ENCODE results near the gene RAP1A.
A peak's percentile ranks its signal among the peaks of the same experiment; 100 is the strongest.

RAP1A gene

DNA sequence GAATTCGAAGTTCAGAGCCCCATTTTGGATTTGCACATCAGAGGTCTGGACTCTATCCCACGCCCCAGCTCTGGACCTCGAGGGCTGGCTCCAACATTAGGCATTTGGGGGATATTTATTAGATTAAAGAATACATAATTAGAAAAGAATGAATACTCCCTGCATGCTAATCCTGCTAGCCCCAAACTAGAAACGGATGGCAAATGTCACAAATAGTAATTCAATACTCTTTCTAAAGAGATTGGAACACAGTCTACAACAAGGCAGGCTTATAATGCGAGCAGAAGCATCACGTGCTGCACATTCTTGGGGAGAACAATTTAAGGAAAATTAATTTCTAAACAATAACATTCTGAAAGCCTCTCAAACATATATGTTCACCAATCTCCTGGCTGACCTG, 27.7 kb upstream of the RAP1A start:
- H3K4me3 ChIP-seq (ENCODE audit: low read length): no peak overlapping the region
- TF ChIP-seq, protein P1, sequence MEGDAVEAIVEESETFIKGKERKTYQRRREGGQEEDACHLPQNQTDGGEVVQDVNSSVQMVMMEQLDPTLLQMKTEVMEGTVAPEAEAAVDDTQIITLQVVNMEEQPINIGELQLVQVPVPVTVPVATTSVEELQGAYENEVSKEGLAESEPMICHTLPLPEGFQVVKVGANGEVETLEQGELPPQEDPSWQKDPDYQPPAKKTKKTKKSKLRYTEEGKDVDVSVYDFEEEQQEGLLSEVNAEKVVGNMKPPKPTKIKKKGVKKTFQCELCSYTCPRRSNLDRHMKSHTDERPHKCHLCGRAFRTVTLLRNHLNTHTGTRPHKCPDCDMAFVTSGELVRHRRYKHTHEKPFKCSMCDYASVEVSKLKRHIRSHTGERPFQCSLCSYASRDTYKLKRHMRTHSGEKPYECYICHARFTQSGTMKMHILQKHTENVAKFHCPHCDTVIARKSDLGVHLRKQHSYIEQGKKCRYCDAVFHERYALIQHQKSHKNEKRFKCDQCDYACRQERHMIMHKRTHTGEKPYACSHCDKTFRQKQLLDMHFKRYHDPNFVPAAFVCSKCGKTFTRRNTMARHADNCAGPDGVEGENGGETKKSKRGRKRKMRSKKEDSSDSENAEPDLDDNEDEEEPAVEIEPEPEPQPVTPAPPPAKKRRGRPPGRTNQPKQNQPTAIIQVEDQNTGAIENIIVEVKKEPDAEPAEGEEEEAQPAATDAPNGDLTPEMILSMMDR (conservative IDR thresholded peaks at IDR 0.05; ENCODE audit: low read depth, low read length): no peak
- no peak for DNase-seq (ENCODE audit: low read depth)

DNA sequence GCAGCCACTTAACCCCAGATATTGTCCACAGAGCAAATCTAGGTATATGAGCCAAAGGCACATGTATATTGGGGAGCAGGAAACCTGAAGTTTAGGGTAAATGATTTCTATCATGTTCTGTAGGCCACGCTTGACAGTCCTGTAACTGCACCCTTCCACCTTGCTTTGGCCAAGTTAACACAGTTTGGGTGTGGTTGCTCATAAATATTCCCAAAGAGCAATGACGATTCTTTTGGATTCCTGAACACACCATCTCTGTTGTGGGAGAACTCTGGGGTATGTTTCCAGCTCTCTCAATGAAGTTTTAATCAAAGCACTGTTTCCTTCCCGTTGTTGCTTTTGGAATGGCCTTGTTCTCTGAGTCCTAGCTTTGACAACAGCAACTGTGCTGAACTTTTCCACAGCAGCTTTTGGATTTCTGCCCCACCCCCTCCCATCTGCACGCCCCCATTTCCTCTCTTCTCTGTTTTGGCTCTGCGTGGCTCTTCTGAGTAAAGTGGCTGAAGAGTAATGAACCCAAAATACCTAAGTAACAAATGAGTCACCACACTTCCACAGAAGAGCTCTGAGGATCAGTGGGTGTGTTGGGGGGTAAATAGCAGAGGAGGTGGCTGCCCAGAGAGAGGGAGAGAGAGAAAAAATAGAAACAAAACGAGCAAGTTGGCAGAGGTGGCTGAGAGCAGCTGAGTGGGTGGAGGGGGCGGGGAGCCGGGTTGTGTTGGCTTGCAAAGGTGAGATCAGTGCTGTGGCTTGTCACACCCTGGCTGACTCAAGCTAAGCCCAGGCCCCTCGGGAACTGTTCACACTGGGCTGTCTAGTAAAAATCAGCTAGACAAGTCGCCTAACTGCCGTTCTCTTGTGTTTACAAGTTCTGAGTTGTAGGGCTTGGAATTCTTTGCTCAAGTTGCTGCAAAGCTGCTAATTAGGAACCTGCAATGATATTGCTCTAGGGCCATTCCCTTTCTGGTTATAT, 26.9 kb upstream of the RAP1A start:
- TF ChIP-seq, protein P1 (conservative IDR thresholded peaks at IDR 0.05; ENCODE audit: low read depth, low read length): no peak
- DNase-seq (ENCODE audit: low read depth): peak; percentile 88
- no peak overlapping the region for H3K4me3 ChIP-seq (ENCODE audit: low read length)

DNA sequence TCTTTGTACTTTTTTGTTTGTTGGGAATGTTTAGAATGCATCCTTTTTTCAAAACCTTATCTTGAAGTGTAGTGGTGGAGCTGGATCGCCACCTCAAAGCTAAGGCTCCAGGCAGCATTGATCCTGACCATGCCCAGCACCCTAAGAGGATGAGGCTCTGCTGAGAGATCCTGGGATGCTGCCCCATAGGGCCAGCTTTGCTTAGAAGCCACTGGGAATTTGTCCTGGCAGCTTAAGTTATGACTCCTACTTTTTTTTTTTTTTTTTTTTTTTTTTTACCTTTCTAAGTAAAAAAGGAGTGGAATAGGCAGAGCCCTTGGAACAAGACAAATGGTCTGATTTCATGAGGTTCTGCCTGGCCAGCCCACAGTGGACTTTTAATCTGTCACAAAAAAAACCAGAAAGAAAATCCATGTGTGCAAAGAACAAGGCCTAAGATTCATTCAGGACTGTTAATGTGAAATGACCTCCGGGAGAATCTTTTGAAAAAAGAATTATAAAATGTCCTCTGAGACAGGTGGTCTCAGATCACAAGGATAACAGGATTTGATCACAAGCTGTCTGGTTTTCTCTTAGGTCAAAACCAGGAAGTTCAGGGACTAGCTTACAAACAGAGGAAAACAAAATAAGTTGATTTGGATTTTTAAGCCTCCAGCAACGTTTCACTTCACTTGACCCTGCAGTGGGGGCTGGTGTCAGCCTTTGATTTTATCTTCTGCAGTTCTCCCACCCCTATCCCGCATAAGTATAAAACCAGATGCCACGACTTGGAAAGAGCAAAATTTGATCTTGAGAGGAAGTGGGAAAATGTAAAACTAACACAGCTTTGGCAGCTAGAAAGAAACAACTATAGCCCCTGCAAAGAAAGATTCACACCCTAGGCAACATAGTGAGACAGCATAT, 25.9 kb upstream of the RAP1A start:
- H3K4me3 ChIP-seq (ENCODE audit: low read length): no peak overlapping the region
- TF ChIP-seq, protein P1 (conservative IDR thresholded peaks at IDR 0.05; ENCODE audit: low read depth, low read length): no peak
- no peak for DNase-seq (ENCODE audit: low read depth)

DNA sequence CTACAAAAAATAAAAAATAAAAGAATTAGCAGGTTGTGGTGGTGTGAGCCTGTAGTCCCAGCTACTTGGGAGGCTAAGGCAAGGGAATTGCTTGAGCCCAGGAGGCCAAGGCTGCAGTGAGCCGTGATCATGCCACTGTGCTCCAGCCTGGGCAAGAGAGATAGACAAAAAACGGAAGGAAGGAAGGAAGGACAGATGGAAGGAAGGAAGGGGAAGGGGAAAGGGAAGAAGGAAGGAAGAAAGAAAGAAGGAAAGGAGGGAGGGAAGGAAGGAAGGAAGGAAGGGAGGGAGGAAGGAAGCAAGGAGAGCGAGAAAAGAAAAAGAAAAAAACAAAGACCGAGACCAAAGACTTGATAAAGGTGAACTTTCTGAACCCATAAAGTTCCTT, 25.3 kb upstream of the RAP1A start:
- TF ChIP-seq, protein P1 (conservative IDR thresholded peaks at IDR 0.05; ENCODE audit: low read depth, low read length): no peak
- H3K4me3 ChIP-seq (ENCODE audit: low read length): no peak overlapping the region
- no peak for DNase-seq (ENCODE audit: low read depth)

- TF ChIP-seq, protein P1 (conservative IDR thresholded peaks at IDR 0.05; ENCODE audit: low read depth, low read length): no peak
- H3K4me3 ChIP-seq (ENCODE audit: low read length): no peak overlapping the region
- DNase-seq (ENCODE audit: low read depth): no peak
Observed at GRCh38 chr1:111595807-111596206, 23.8 kb upstream of the RAP1A start.

GRCh38 chr1:111596499-111596898, 23.1 kb upstream of the RAP1A start:
- TF ChIP-seq, protein P1 (conservative IDR thresholded peaks at IDR 0.05; ENCODE audit: low read depth, low read length): no peak
- H3K4me3 ChIP-seq (ENCODE audit: low read length): no peak overlapping the region
- DNase-seq (ENCODE audit: low read depth): no peak
